HepG2 (cell line): ENCODE results near the gene TOX4. TPM values are rescaled to one million over a fixed set of nuclear protein-coding genes. Genes with fewer than 3 reads are reported as not detected.

Experiments used
- ATAC-seq: fragments of 200-7000 bp; cut with Tn5 transposase; 3 replicates; pipeline ENCODE4 v1.9.1; 2020; ENCODE audit warnings: mild to moderate bottlenecking, moderate library complexity
- BruUV-seq: library from RNA; stranded (reverse); fragments of 400-500 nt; replicated peaks from 2 replicates; lab custom pipeline; 2021; lab: Mats Ljungman, UMichigan
- CTCF ChIA-PET: fragments of 300-600 bp; formaldehyde crosslinking; extraction: SDS; loops from one replicate; lab custom pipeline; 2021; ENCODE audit warnings: low total read pairs, inconsistent platforms, low intra/inter-chr PET ratio; lab: Yijun Ruan, JAX
- POLR2A ChIA-PET: fragments of 350-600 bp; sonication (Branson Sonifier 250); formaldehyde crosslinking; loops from one replicate; lab custom pipeline; 2020; ENCODE audit warnings: antibody characterized with exemption, inconsistent platforms; lab: Yijun Ruan, JAX
- DNase-seq: peaks from one replicate; pipeline ENCODE4 v3.0.0-alpha.2; 2015; ENCODE audit warnings: low spot score
- FAIRE-seq: peaks from 3 replicates; lab custom pipeline; 2011; peaks lifted over from hg19 to GRCh38; lab: Jason Lieb, UNC
- H2AFZ ChIP-seq: one replicate; pipeline ENCODE4 v1.6.1; 2011; ENCODE audit warnings: low read length, inconsistent platforms
- H3K27ac ChIP-seq: fragments of 300-600 bp; 3 replicates; pipeline ENCODE4 v1.8.0; 2011; ENCODE audit warnings: mixed run types, mild to moderate bottlenecking, mixed read lengths, low read length, inconsistent platforms; ENCODE audit not compliant: insufficient read depth; ENCODE audit errors: extremely low read length
- H3K27me3 ChIP-seq, 2 experiments: fragments of 200-600 bp in 1 of 2; 2 replicates in 1 of 2; 3 replicates in 1 of 2; pipeline versions ENCODE4 v1.6.0 to v1.8.0; 2011; ENCODE audit warnings: low read length in 2 of 2, mild to moderate bottlenecking in 2 of 2, moderate library complexity in 2 of 2, inconsistent platforms in 1 of 2; ENCODE audit not compliant: insufficient read depth in 2 of 2, control insufficient read depth in 1 of 2
- H3K36me3 ChIP-seq, 2 experiments: fragments of 200-600 bp in 1 of 2; replicated peaks in 1 of 2; 2 replicates in 1 of 2; 3 replicates in 1 of 2; pipeline versions ENCODE4 v1.5.1 to v1.8.0; 2011; ENCODE audit warnings: low read length in 2 of 2, inconsistent platforms in 1 of 2; ENCODE audit not compliant: insufficient read depth in 2 of 2, control insufficient read depth in 1 of 2
- H3K4me1 ChIP-seq: 2 replicates; pipeline ENCODE4 v1.5.1; 2012; ENCODE audit warnings: low read length, inconsistent platforms; ENCODE audit not compliant: insufficient read depth
- H3K4me2 ChIP-seq: 2 replicates; pipeline ENCODE4 v1.6.0; 2011; ENCODE audit warnings: low read depth, low read length, inconsistent platforms
- H3K4me3 ChIP-seq, 3 experiments: fragments of 200-600 bp in 1 of 3; sonication (generic), shearing (Covaris generic) in 1 of 3; replicated peaks in 1 of 3; 2 replicates each; pipeline ENCODE4 v1.5.1; 2011 to 2016; ENCODE audit warnings: low read length in 3 of 3, inconsistent platforms in 2 of 3, low read depth in 2 of 3, mild to moderate bottlenecking in 2 of 3, control low read depth in 1 of 3, mixed read lengths in 1 of 3; ENCODE audit not compliant: insufficient read depth in 1 of 3
- H3K79me2 ChIP-seq: one replicate; pipeline ENCODE4 v1.6.1; 2011; ENCODE audit warnings: low read length, inconsistent platforms; ENCODE audit not compliant: insufficient read depth
- H3K9ac ChIP-seq: 2 replicates; pipeline ENCODE4 v1.6.0; 2011; ENCODE audit warnings: mild to moderate bottlenecking, low read depth, low read length, inconsistent platforms; ENCODE audit not compliant: insufficient read depth
- H3K9me3 ChIP-seq: 2 replicates; pipeline ENCODE4 v1.5.1; 2012; ENCODE audit warnings: mild to moderate bottlenecking, low read length
- H4K20me1 ChIP-seq: 2 replicates; pipeline ENCODE4 v1.6.0; 2011; ENCODE audit warnings: inconsistent platforms, mild to moderate bottlenecking, low read length, moderate library complexity; ENCODE audit not compliant: insufficient read depth
- CHD2 ChIP-seq: IDR thresholded peaks from 2 replicates; pipeline ENCODE4 v1.6.1; 2011; ENCODE audit warnings: low read depth, low read length, improper control_type of control experiment
- DRAP1 ChIP-seq: IDR thresholded peaks from 2 replicates; pipeline ENCODE4 v1.6.1; 2016; ENCODE audit warnings: missing genetic modification reagents, missing compliant biosample characterization
- IRF2 ChIP-seq: IDR thresholded peaks from 2 replicates; pipeline ENCODE4 v1.6.1; 2018; ENCODE audit warnings: missing genetic modification reagents, missing compliant biosample characterization
- KDM5A ChIP-seq: fragments of 200-600 bp; sonication (generic); IDR thresholded peaks from 2 replicates; pipeline ENCODE4 v1.7.0; 2018; ENCODE audit warnings: antibody characterized with exemption, mild to moderate bottlenecking, low read length, borderline replicate concordance
- MAF1 ChIP-seq: sonication (generic); formaldehyde crosslinking; IDR thresholded peaks from 2 replicates; pipeline ENCODE4 v1.5.0; 2020; ENCODE audit warnings: missing genetic modification reagents, borderline replicate concordance
- NR2F2 ChIP-seq: IDR thresholded peaks from 2 replicates; pipeline ENCODE4 v1.6.1; 2012; ENCODE audit warnings: low read depth, inconsistent platforms, borderline replicate concordance
- SMAD1 ChIP-seq: sonication (generic); formaldehyde crosslinking; IDR thresholded peaks from 2 replicates; pipeline ENCODE4 v1.4.0; 2020; ENCODE audit warnings: missing genetic modification reagents, low read depth, mild to moderate bottlenecking, borderline replicate concordance
- SOX13 ChIP-seq, 3 experiments: fragments of 450-650 bp in 1 of 3; sonication (generic) in 1 of 3; formaldehyde crosslinking in 1 of 3; IDR thresholded peaks in 2 of 3; conservative IDR thresholded peaks in 1 of 3; 2 replicates each; pipeline versions ENCODE4 v1.5.0 to v1.6.1; 2016 to 2020; ENCODE audit warnings: antibody characterized with exemption in 1 of 3, mild to moderate bottlenecking in 1 of 3, missing compliant biosample characterization in 1 of 3, missing genetic modification reagents in 1 of 3, moderate library complexity in 1 of 3
- ZEB1 ChIP-seq: IDR thresholded peaks from 2 replicates; pipeline ENCODE4 v1.6.1; 2012; ENCODE audit warnings: mild to moderate bottlenecking, low read depth, inconsistent platforms; ENCODE audit not compliant: insufficient replicate concordance
- ZNF256 ChIP-seq: sonication (generic); formaldehyde crosslinking; conservative IDR thresholded peaks from 2 replicates; pipeline ENCODE4 v1.4.0; 2020; ENCODE audit warnings: missing genetic modification reagents
- ZNF430 ChIP-seq: sonication (generic); formaldehyde crosslinking; IDR thresholded peaks from 2 replicates; pipeline ENCODE4 v1.9.0; 2021; ENCODE audit warnings: mild to moderate bottlenecking, missing genetic modification reagents
- ZNF546 ChIP-seq: sonication (generic); formaldehyde crosslinking; conservative IDR thresholded peaks from 2 replicates; pipeline ENCODE4 v1.8.1; 2023; ENCODE audit warnings: mild to moderate bottlenecking, missing genetic modification reagents
- WGBS: methylation state at CpG from one replicate; pipeline ENCODE4 v1.1.6; 2017; ENCODE audit warnings: low lambda C conversion rate; 5-methylcytosine and 5-hydroxymethylcytosine counted together
- in situ Hi-C: cut with HindIII; loops from 2 replicates; pipeline ENCODE4 v1.10.0; 2017; ENCODE audit warnings: low pct_unique_long_range_greater_than_20kb; ENCODE audit not compliant: extremely low pct_ligation_motif_present
- intact Hi-C: fragments of 100-400 bp; cut with micrococcal nuclease; formaldehyde crosslinking; loops from one replicate; pipeline ENCODE4 v1.10.0; 2022; ENCODE audit not compliant: unreplicated experiment
- polyA plus RNA-seq, 8 experiments: library from polyadenylated mRNA; depleted of rRNA in 3 of 8; stranded (reverse) in 7 of 8; unstranded in 1 of 8; fragments of >200 nt; fragmentation: Illumina TruSeq in 4 of 8; extraction: Trizol in 4 of 8; gene quantifications; 2 replicates each; pipeline versions ENCODE4 v1.2.1 to v1.2.3, GENCODE V29; 2011 to 2016; ENCODE audit warnings: low read depth in 4 of 8, missing spikeins in 1 of 8, mixed read lengths in 1 of 8; ENCODE audit not compliant: insufficient read depth in 1 of 8
- total RNA-seq, 5 experiments: library from RNA; depleted of rRNA; stranded (reverse); fragments of >200 nt; fragmentation: Illumina TruSeq; extraction: Trizol; gene quantifications; 2 replicates each; pipeline ENCODE4 v1.2.3, GENCODE V29; 2016; ENCODE audit warnings: low read depth in 1 of 5
- TF ChIP-seq, protein P1 (sequence below): sonication (generic); formaldehyde crosslinking; IDR thresholded peaks from 2 replicates; pipeline ENCODE4 v1.5.1; 2020; ENCODE audit warnings: missing genetic modification reagents, mild to moderate bottlenecking, borderline replicate concordance
- TF ChIP-seq, protein P2 (sequence below): sonication (generic); formaldehyde crosslinking; conservative IDR thresholded peaks from 2 replicates; pipeline ENCODE4 v1.4.0; 2020; ENCODE audit warnings: missing genetic modification reagents

Gene TOX4
- total and polyA plus RNA-seq, 2 of the 13 experiments (the other 11 are each of a cell fraction or from before 2014, with no cell fraction given): 71.8 to 163 TPM

DNA sequence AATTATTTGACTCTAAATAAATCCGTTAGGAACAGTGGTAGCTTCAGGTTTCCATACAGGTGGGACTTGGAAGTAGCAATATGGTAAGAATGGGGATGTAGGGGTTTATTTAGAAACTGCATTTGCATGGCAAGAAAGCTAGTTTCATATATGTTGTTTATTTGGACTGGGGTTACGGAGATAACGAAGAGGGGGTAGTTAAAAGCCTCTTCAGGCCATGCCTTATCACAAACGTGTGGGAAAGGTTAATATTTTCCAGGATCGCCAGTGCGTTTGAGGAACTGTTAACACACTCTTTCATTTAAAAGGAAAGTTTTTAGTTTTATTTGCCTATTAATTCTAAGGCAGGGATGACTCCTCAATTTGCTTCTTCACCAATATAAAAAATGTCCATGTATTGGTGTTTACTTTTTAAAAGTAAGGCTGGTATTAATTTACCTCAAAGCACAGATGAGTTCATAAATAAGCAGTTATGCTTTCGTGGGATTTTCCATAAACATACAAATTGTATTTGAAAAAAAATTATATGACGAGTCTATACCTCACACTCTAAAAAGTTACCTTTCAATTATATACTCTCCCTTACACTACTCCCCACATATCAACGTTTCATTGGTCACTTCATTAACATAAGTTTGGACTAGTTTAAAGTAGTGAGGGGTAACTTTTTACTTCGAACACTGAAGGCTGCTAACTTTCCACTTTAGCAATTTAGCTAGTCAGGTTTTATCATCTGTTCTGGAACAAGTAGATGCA, 1.1 kb upstream of the TOX4 start:
- 9% methylated on average over 10 of the region's 10 CpGs for WGBS
- Histone ChIP-seq H3K27me3 (no peaks in the 10 kb centered on the region; a peak in 1 of 5 replicates), H3K4me3 (peak overlapping the region; percentile 83 to 99 (median 87)), H3K4me1 (peaks cover 29% of the 10 kb centered on the region), H2AFZ (peak overlapping the region; percentile 88), H3K4me2 (peak overlapping the region; percentile 84), H3K9ac (peak overlapping the region; percentile 95), H4K20me1 (no peaks in the 10 kb centered on the region), H3K27ac (peak overlapping the region; percentile 87), H3K79me2 (peaks cover 45% of the 10 kb centered on the region), H3K9me3 (no peaks in the 10 kb centered on the region), H3K36me3 (peaks cover 8 to 28% of the 10 kb centered on the region in 2 experiments)
- in situ Hi-C loops: no loop called here
- ChIA-PET POLR2A (interaction anchor here (0.7 to 5.2 kb wide), 10 partner anchors 12 to 92 kb away, joined by 3 to 47 read pairs (median 7); partner anchors contain the start of genes CHD8 and METTL3), CTCF (interaction anchor here (1.7 to 2.0 kb wide), 2 partner anchors 20 to 82 kb away, joined by 12 to 19 read pairs; partner anchors contain the start of gene CHD8)
- TSS peak; percentile 82 for BruUV-seq
- DNase-seq: peak; percentile 18
- intact Hi-C loops: loop anchor here (1.0 to 2.0 kb wide), 3 partner anchors 20 to 1015 kb away; partner anchors contain the start of genes CHD8 and PIP4P1
- peak; percentile 4 for FAIRE-seq
- ATAC-seq: peak; percentile 32
- TF ChIP-seq MAF1 (no peak), DRAP1 (CRISPR knock-in tag) (peak; percentile 72), ZEB1 (peak; percentile 47), ZNF546 (CRISPR knock-in tag) (0 out of 2 replicates have a peak, but pooled peaks have one; percentile 8), IRF2 (peak; percentile 45; the same call in 1 of the 2 replicates), ZNF256 (CRISPR knock-in tag) (no peak), CHD2 (no peak), SMAD1 (CRISPR knock-in tag) (no peak), ZNF430 (CRISPR knock-in tag) (0 out of 2 replicates have a peak, but pooled peaks have one; percentile 6), SOX13 (IDR thresholded peaks at IDR 0.05) (no peak), SOX13 (CRISPR knock-in tag; conservative IDR thresholded peaks at IDR 0.05 in 1 of 2, IDR thresholded peaks at IDR 0.05 in 1 of 2) (0 out of 4 replicates have a peak, but pooled peaks of 1 of the 2 experiments have one; percentile 7), NR2F2 (no peak), KDM5A (no peak; the same call in 1 of the 2 replicates)
- TF ChIP-seq, protein P1, sequence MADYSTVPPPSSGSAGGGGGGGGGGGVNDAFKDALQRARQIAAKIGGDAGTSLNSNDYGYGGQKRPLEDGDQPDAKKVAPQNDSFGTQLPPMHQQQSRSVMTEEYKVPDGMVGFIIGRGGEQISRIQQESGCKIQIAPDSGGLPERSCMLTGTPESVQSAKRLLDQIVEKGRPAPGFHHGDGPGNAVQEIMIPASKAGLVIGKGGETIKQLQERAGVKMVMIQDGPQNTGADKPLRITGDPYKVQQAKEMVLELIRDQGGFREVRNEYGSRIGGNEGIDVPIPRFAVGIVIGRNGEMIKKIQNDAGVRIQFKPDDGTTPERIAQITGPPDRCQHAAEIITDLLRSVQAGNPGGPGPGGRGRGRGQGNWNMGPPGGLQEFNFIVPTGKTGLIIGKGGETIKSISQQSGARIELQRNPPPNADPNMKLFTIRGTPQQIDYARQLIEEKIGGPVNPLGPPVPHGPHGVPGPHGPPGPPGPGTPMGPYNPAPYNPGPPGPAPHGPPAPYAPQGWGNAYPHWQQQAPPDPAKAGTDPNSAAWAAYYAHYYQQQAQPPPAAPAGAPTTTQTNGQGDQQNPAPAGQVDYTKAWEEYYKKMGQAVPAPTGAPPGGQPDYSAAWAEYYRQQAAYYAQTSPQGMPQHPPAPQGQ: no peak
- TF ChIP-seq, protein P2, sequence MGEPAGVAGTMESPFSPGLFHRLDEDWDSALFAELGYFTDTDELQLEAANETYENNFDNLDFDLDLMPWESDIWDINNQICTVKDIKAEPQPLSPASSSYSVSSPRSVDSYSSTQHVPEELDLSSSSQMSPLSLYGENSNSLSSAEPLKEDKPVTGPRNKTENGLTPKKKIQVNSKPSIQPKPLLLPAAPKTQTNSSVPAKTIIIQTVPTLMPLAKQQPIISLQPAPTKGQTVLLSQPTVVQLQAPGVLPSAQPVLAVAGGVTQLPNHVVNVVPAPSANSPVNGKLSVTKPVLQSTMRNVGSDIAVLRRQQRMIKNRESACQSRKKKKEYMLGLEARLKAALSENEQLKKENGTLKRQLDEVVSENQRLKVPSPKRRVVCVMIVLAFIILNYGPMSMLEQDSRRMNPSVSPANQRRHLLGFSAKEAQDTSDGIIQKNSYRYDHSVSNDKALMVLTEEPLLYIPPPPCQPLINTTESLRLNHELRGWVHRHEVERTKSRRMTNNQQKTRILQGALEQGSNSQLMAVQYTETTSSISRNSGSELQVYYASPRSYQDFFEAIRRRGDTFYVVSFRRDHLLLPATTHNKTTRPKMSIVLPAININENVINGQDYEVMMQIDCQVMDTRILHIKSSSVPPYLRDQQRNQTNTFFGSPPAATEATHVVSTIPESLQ (CRISPR knock-in tag): 0 out of 2 replicates have a peak, but pooled peaks have one; percentile 34
